K562 (cell line): ENCODE results near the gene CACNG1. TPM values are rescaled to one million over a fixed set of nuclear protein-coding genes. Genes with fewer than 3 reads are reported as not detected.

ENCODE experiments used
- ATAC-seq: fragments of 200-7000 bp; cut with Tn5 transposase; 3 replicates; pipeline ENCODE4 v1.9.1; 2020; ENCODE audit warnings: moderate library complexity
- BruUV-seq: library from RNA; stranded (reverse); fragments of 400-500 nt; replicated peaks from 2 replicates; lab custom pipeline; 2021; lab: Mats Ljungman, UMichigan
- CTCF ChIA-PET: fragments of 300-600 bp; formaldehyde crosslinking; extraction: SDS; loops from one replicate; lab custom pipeline; 2021; ENCODE audit warnings: low intra/inter-chr PET ratio; lab: Yijun Ruan, JAX
- POLR2A ChIA-PET: fragments of 300-600, 350-650 bp; sonication (Branson Sonifier 250); formaldehyde crosslinking; extraction: SDS; loops from one replicate; lab custom pipeline; 2021; ENCODE audit warnings: antibody characterized with exemption, inconsistent platforms; lab: Yijun Ruan, JAX
- DNase-seq, 4 experiments: peaks; one replicate each; pipeline versions ENCODE4 v3.0.0 to v3.0.0-alpha.2; 2011 to 2018; ENCODE audit warnings: low spot score in 3 of 4, mixed read lengths in 3 of 4; ENCODE audit errors: extremely low read depth in 1 of 4
- FAIRE-seq: peaks from 2 replicates; lab custom pipeline; 2011; peaks lifted over from hg19 to GRCh38; lab: Jason Lieb, UNC
- H2AFZ ChIP-seq: 2 replicates; pipeline ENCODE4 v1.6.0; 2011; ENCODE audit warnings: low read depth, low read length, control low read depth, inconsistent platforms
- H3K27ac ChIP-seq: fragments of 200-600 bp; 3 replicates; pipeline ENCODE4 v1.8.0; 2011; ENCODE audit warnings: low read depth, mild to moderate bottlenecking, control low read depth, inconsistent platforms, low read length, moderate library complexity, mixed read lengths; ENCODE audit errors: extremely low read depth
- H3K27me3 ChIP-seq, 2 experiments: fragments of 300-600 bp in 1 of 2; 2 replicates in 1 of 2; 3 replicates in 1 of 2; pipeline versions ENCODE4 v1.6.0 to v1.8.0; 2011; ENCODE audit warnings: inconsistent platforms in 2 of 2, low read length in 2 of 2, mild to moderate bottlenecking in 1 of 2, mixed read lengths in 1 of 2, moderate library complexity in 1 of 2; ENCODE audit not compliant: control insufficient read depth in 2 of 2, insufficient read depth in 2 of 2
- H3K36me3 ChIP-seq: fragments of 300-600 bp; 3 replicates; pipeline ENCODE4 v1.8.0; 2011; ENCODE audit warnings: mild to moderate bottlenecking, low read length, inconsistent platforms; ENCODE audit not compliant: control insufficient read depth, insufficient read depth
- H3K4me1 ChIP-seq, 2 experiments: fragments of 200-600 bp in 1 of 2; replicated peaks in 1 of 2; 2 replicates in 1 of 2; 3 replicates in 1 of 2; pipeline versions ENCODE4 v1.5.1 to v1.8.0; 2011; ENCODE audit warnings: inconsistent platforms in 2 of 2, low read length in 2 of 2, mild to moderate bottlenecking in 1 of 2, mixed read lengths in 1 of 2, moderate library complexity in 1 of 2; ENCODE audit not compliant: control insufficient read depth in 2 of 2, insufficient read depth in 2 of 2
- H3K4me2 ChIP-seq: 2 replicates; pipeline ENCODE4 v1.6.1; 2011; ENCODE audit warnings: low read length, control low read depth, inconsistent platforms, mixed read lengths; ENCODE audit not compliant: insufficient read depth
- H3K4me3 ChIP-seq: fragments of 200-600 bp; sonication (generic), shearing (Covaris generic); 2 replicates; pipeline ENCODE4 v1.5.1; 2016; ENCODE audit warnings: control low read depth, inconsistent platforms
- H3K79me2 ChIP-seq: fragments of 200-600 bp; 3 replicates; pipeline ENCODE4 v1.8.0; 2011; ENCODE audit warnings: low read length, inconsistent platforms; ENCODE audit not compliant: control insufficient read depth, insufficient read depth
- H3K9ac ChIP-seq, 2 experiments: 2 replicates each; pipeline versions ENCODE4 v1.6.0 to v1.6.1; 2011; ENCODE audit warnings: low read depth in 2 of 2, low read length in 2 of 2, control low read depth in 1 of 2, inconsistent platforms in 1 of 2, mild to moderate bottlenecking in 1 of 2, mixed read lengths in 1 of 2; ENCODE audit not compliant: insufficient read depth in 1 of 2
- H3K9me1 ChIP-seq: one replicate; pipeline ENCODE4 v1.6.0; 2011; ENCODE audit warnings: inconsistent platforms, mild to moderate bottlenecking, low read length, moderate library complexity; ENCODE audit not compliant: control insufficient read depth, insufficient read depth
- H3K9me3 ChIP-seq: replicated peaks from 2 replicates; pipeline ENCODE4 v1.5.1; 2011; ENCODE audit warnings: low read depth, low read length, inconsistent platforms; ENCODE audit not compliant: control insufficient read depth, insufficient read depth
- H4K20me1 ChIP-seq: replicated peaks from 2 replicates; pipeline ENCODE4 v1.6.1; 2011; ENCODE audit warnings: low read length, inconsistent platforms, mixed read lengths; ENCODE audit not compliant: control insufficient read depth, insufficient read depth
- ATF3 ChIP-seq, 2 experiments: fragments of 450-650 bp in 1 of 2; sonication (generic) in 1 of 2; formaldehyde crosslinking in 1 of 2; IDR thresholded peaks in 1 of 2; conservative IDR thresholded peaks in 1 of 2; 2 replicates each; pipeline versions ENCODE4 v1.6.1 to v1.8.1; 2016 to 2023; ENCODE audit warnings: mild to moderate bottlenecking in 2 of 2, moderate library complexity in 2 of 2, inconsistent platforms in 1 of 2, missing genetic modification reagents in 1 of 2
- CREB1 ChIP-seq, 2 experiments: sonication (generic) in 1 of 2; formaldehyde crosslinking in 1 of 2; IDR thresholded peaks; 2 replicates each; pipeline versions ENCODE4 v1.6.1 to v1.8.0; 2012 to 2022; ENCODE audit warnings: inconsistent platforms in 1 of 2, mild to moderate bottlenecking in 1 of 2, missing genetic modification reagents in 1 of 2, moderate library complexity in 1 of 2
- EP300 ChIP-seq: IDR thresholded peaks from 2 replicates; pipeline ENCODE4 v1.6.1; 2012; ENCODE audit warnings: low read length, improper control_type of control experiment
- EWSR1 ChIP-seq: fragments of 450-650 bp; IDR thresholded peaks from 2 replicates; pipeline ENCODE4 v1.6.1; 2018; ENCODE audit warnings: borderline replicate concordance, mild to moderate bottlenecking, low read depth, moderate library complexity; ENCODE audit not compliant: partially characterized antibody
- GMEB1 ChIP-seq: fragments of 250-450 bp; sonication (Bioruptor Pico); IDR thresholded peaks from 2 replicates; pipeline ENCODE4 v1.4.0; 2020; ENCODE audit warnings: mild to moderate bottlenecking
- IRF1 ChIP-seq: sonication (generic); formaldehyde crosslinking; IDR thresholded peaks from 2 replicates; pipeline ENCODE4 v1.8.0; 2022; ENCODE audit warnings: missing genetic modification reagents, mild to moderate bottlenecking, borderline replicate concordance
- TAF1 ChIP-seq: IDR thresholded peaks from 2 replicates; pipeline ENCODE4 v1.6.1; 2011; ENCODE audit warnings: mild to moderate bottlenecking, low read length, moderate library complexity; ENCODE audit not compliant: insufficient read depth, control insufficient read depth, severe bottlenecking; ENCODE audit errors: extremely low read depth
- TAF7 ChIP-seq: fragments of 450-650 bp; IDR thresholded peaks from 2 replicates; pipeline ENCODE4 v1.6.1; 2016; ENCODE audit warnings: missing genetic modification characterization, missing compliant biosample characterization
- TCF15 ChIP-seq: fragments of 250-450 bp; sonication (Bioruptor Pico); IDR thresholded peaks from 2 replicates; pipeline ENCODE4 v1.8.0; 2022; ENCODE audit warnings: moderate library complexity, mild to moderate bottlenecking, inconsistent platforms
- U2AF2 ChIP-seq: fragments of 200-400 bp; formaldehyde crosslinking; optimal IDR thresholded peaks from 2 replicates; pipeline ENCODE3; 2017; ENCODE audit warnings: low read depth, mild to moderate bottlenecking, low read length
- WGBS: fragments of 100-300 bp; shearing (Covaris generic); methylation state at CpG from one replicate; pipeline ENCODE4 v1.1.6; 2016; ENCODE audit warnings: low coverage, mixed read lengths; ENCODE audit not compliant: insufficient coverage; ENCODE audit errors: missing lambda C conversion rate; 5-methylcytosine and 5-hydroxymethylcytosine counted together
- in situ Hi-C: fragments of 300-500 bp; cut with MboI; formaldehyde crosslinking; loops from 4 replicates; pipeline ENCODE4 v1.15.0; 2018; ENCODE audit warnings: inconsistent platforms, mixed read lengths
- intact Hi-C: fragments of 100-400 bp; cut with micrococcal nuclease; formaldehyde crosslinking; loops from 2 replicates; pipeline ENCODE4 v1.14.2; 2022
- polyA plus RNA-seq, 8 experiments: library from polyadenylated mRNA; depleted of rRNA in 4 of 8; stranded (reverse) in 5 of 8; unstranded in 3 of 8; fragments of >200 nt; fragmentation: Nextera tagmentation in 2 of 8; fragmentation: Illumina TruSeq in 1 of 8; extraction: Ambion mirVana in 2 of 8; extraction: Trizol in 1 of 8; gene quantifications; 2 replicates each; pipeline versions ENCODE4 v1.2.1 to v1.2.3, GENCODE V29; 2011 to 2014; ENCODE audit warnings: inconsistent platforms in 1 of 8, missing spikeins in 1 of 8
- total RNA-seq, 7 experiments: library from RNA; depleted of rRNA in 6 of 7; stranded (reverse); fragments of >200 nt in 6 of 7; fragmentation: Illumina TruSeq in 2 of 7; extraction: Trizol in 2 of 7; gene quantifications; 2 replicates each; pipeline versions ENCODE4 v1.2.1 to v1.2.3, GENCODE V29; 2011 to 2021; ENCODE audit warnings: low replicate concordance in 1 of 7

CACNG1 gene
- total and polyA plus RNA-seq, 9 of the 15 experiments (the other 6 are each of a cell fraction or from before 2014, with no cell fraction given), result not detected

GRCh38 chr17:66995944-66996343 lies 48.4 kb upstream of the CACNG1 start:
- H2AFZ ChIP-seq, result no peak overlapping the region
- no peak overlapping the region for H3K9ac ChIP-seq
- no peak overlapping the region for H3K4me2 ChIP-seq
- WGBS, result 1% methylated on average over 7 of the region's 7 CpGs
- H3K4me1 ChIP-seq, result no peaks in the 10 kb centered on the region
- H3K79me2 ChIP-seq, result no peaks in the 10 kb centered on the region
- BruUV-seq, result no TSS peak
- no peaks in the 10 kb centered on the region for H3K9me1 ChIP-seq
- in situ Hi-C loops, result no loop called here
- no peak for TF ChIP-seq EWSR1
- no peak for TF ChIP-seq TAF7 (tag)
- no peak for TF ChIP-seq IRF1 (CRISPR knock-in tag)
- no peak for TF ChIP-seq TCF15 (CRISPR knock-in tag)
- TF ChIP-seq CREB1 (IDR thresholded peaks at IDR 0.05), result no peak
- no peak for TF ChIP-seq CREB1 (CRISPR knock-in tag; IDR thresholded peaks at IDR 0.05)
- TF ChIP-seq ATF3 (IDR thresholded peaks at IDR 0.05), result no peak
- TF ChIP-seq ATF3 (CRISPR knock-in tag; conservative IDR thresholded peaks at IDR 0.05), result no peak
- TF ChIP-seq U2AF2, result no peak
- TF ChIP-seq GMEB1, result no peak
- no peak for TF ChIP-seq TAF1
- TF ChIP-seq EP300, result no peak
- TF ChIP-seq, all 486 proteins: peak for 0
- ATAC-seq (no peak), FAIRE-seq (no peak), DNase-seq (no peak)
- ChIA-PET CTCF (no interaction called here), POLR2A (interaction anchor here (1.4 kb wide), 1 partner anchor 8 kb away, joined by 4 read pairs; no protein-coding TSS in a partner anchor)
- H3K27ac ChIP-seq, result no peak overlapping the region
- no peaks in the 10 kb centered on the region for H3K36me3 ChIP-seq
- H3K4me3 ChIP-seq, result no peak overlapping the region
- H3K9me3 ChIP-seq, result no peaks in the 10 kb centered on the region
- H4K20me1 ChIP-seq, result 0 out of 2 replicates have a peak, but pooled peaks cover 4% of the 10 kb centered on the region
- intact Hi-C loops, result no loop called here
- H3K27me3 ChIP-seq, result peaks cover 21 to 69% of the 10 kb centered on the region in 2 experiments
